ENCODE results near the gene PODXL2.

The PODXL2 gene

GRCh38 chr3:127663151-127663550, 34.2 kb downstream of the PODXL2 start:
- TF ChIP-seq CTCF (IDR thresholded peaks at IDR 0.05; ENCODE audit: control extremely low read depth, extremely low read depth, low read depth, missing control alignments) = no peak
- CTCF ChIA-PET = interaction anchor here (0.9 to 1.6 kb wide), 3 partner anchors 10 to 15 kb away, joined by 3 to 6 read pairs (median 5); no protein-coding TSS in a partner anchor
- POLR2A ChIA-PET = no interaction called here
- no peak for DNase-seq (ENCODE audit: extremely low spot score)

- POLR2A ChIA-PET = no interaction called here
- CTCF ChIA-PET = no interaction called here
- no peak for DNase-seq (ENCODE audit: extremely low spot score)
- TF ChIP-seq CTCF (IDR thresholded peaks at IDR 0.05; ENCODE audit: control extremely low read depth, extremely low read depth, low read depth, missing control alignments) = no peak
Observed at GRCh38 chr3:127665165-127665564, 36.2 kb downstream of the PODXL2 start.

GRCh38 chr3:127665586-127665985, 36.6 kb downstream of the PODXL2 start:
- CTCF ChIA-PET = no interaction called here
- no peak for TF ChIP-seq CTCF (IDR thresholded peaks at IDR 0.05; ENCODE audit: control extremely low read depth, extremely low read depth, low read depth, missing control alignments)
- no peak for DNase-seq (ENCODE audit: extremely low spot score)
- POLR2A ChIA-PET = no interaction called here

- no peak for DNase-seq (ENCODE audit: extremely low spot score)
- ChIA-PET POLR2A (no interaction called here), CTCF (no interaction called here)
- no peak for TF ChIP-seq CTCF (IDR thresholded peaks at IDR 0.05; ENCODE audit: control extremely low read depth, extremely low read depth, low read depth, missing control alignments)
Observed at GRCh38 chr3:127666676-127667075, 37.7 kb downstream of the PODXL2 start.

GRCh38 chr3:127667119-127667681, 38.2 kb downstream of the PODXL2 start:
- DNase-seq (ENCODE audit: extremely low spot score) = no peak
- POLR2A ChIA-PET = no interaction called here
- CTCF ChIA-PET = no interaction called here
- no peak for TF ChIP-seq CTCF (IDR thresholded peaks at IDR 0.05; ENCODE audit: control extremely low read depth, extremely low read depth, low read depth, missing control alignments)

- POLR2A ChIA-PET = no interaction called here
- CTCF ChIA-PET = interaction anchor here (0.6 kb wide), 1 partner anchor 94 kb away, joined by 3 read pairs; no protein-coding TSS in a partner anchor
- TF ChIP-seq CTCF (IDR thresholded peaks at IDR 0.05; ENCODE audit: control extremely low read depth, extremely low read depth, low read depth, missing control alignments) = no peak
- DNase-seq (ENCODE audit: extremely low spot score) = no peak
Observed at GRCh38 chr3:127668906-127669305, 39.9 kb downstream of the PODXL2 start.

All from GM10248 (cell line).